ENCODE results near the gene FBXL12.

Gene FBXL12

DNA sequence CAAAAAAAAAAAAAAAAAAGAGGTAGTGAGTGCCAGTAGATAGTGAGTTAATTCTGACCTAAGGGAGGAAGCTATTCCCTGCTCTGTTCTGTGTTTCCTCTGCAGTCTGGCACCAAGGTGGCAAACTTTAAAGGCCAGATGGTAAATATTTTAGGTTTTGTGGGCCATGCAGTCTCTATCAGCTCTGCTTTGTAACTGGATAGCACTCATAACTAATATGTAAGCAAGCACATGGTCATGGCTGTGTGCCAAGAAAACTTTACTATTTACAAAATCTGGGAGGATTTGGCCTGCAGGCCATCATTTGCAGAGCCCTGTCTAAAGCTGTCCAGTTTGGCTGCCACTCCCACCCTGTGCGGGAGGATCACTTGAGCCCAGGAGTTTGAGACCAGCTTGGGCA lies 20.5 kb upstream of the FBXL12 start:
- Histone ChIP-seq H3K9me3 (ENCODE audit: control extremely low read depth in 1 of 5, control insufficient read depth in 4 of 5, insufficient read depth in 2 of 5, low read depth in 1 of 5, low read length in 4 of 5) (peaks cover 0 to 10% (median 5%) of the 10 kb centered on the region in 5 experiments), H3K27me3 (replicated peaks in 2 of 5; ENCODE audit: control insufficient read depth in 4 of 5, insufficient read depth in 5 of 5, low read length in 4 of 5) (no peaks in the 10 kb centered on the region), H3K27ac (ENCODE audit: insufficient read depth in 1 of 2, low read depth in 1 of 2, low read length in 2 of 2, poor library complexity in 1 of 2, severe bottlenecking in 2 of 2) (no peak overlapping the region), H3K4me1 (ENCODE audit: control extremely low read depth in 1 of 4, control insufficient read depth in 4 of 4, insufficient read depth in 4 of 4, low read length in 3 of 4) (peaks cover 5 to 14% (median 12%) of the 10 kb centered on the region in 4 experiments), H3K36me3 (ENCODE audit: control insufficient read depth in 4 of 4, insufficient read depth in 4 of 4, low read length in 3 of 4) (peaks cover 0 to 64% (median 52%) of the 10 kb centered on the region in 4 experiments), H3K4me3 (ENCODE audit: control insufficient read depth in 1 of 7, extremely low read depth in 1 of 7, insufficient read depth in 4 of 7, low read depth in 2 of 7, low read length in 6 of 7) (no peak overlapping the region)
- WGBS (ENCODE audit: insufficient coverage) = 100% methylated on average over 1 of the region's 1 CpG
- POLR2A ChIA-PET = no interaction called here
- no peak for DNase-seq
- CTCF ChIA-PET = interaction anchor here (0.6 kb wide), 1 partner anchor 45 kb away, joined by 3 read pairs; no protein-coding TSS in a partner anchor

GRCh38 chr19:9838324-9838723 lies 19.4 kb upstream of the FBXL12 start:
- Histone ChIP-seq H3K4me3 (ENCODE audit: control insufficient read depth in 1 of 7, extremely low read depth in 1 of 7, insufficient read depth in 4 of 7, low read depth in 2 of 7, low read length in 6 of 7) (no peak overlapping the region), H3K36me3 (ENCODE audit: control insufficient read depth in 4 of 4, insufficient read depth in 4 of 4, low read length in 3 of 4) (peaks cover 0 to 53% (median 42%) of the 10 kb centered on the region in 4 experiments), H3K9me3 (ENCODE audit: control extremely low read depth in 1 of 5, control insufficient read depth in 4 of 5, insufficient read depth in 2 of 5, low read depth in 1 of 5, low read length in 4 of 5) (peaks cover 0 to 8% (median 3%) of the 10 kb centered on the region in 5 experiments), H3K4me1 (ENCODE audit: control extremely low read depth in 1 of 4, control insufficient read depth in 4 of 4, insufficient read depth in 4 of 4, low read length in 3 of 4) (peaks cover 5 to 14% (median 12%) of the 10 kb centered on the region in 4 experiments), H3K27me3 (replicated peaks in 2 of 5; ENCODE audit: control insufficient read depth in 4 of 5, insufficient read depth in 5 of 5, low read length in 4 of 5) (no peaks in the 10 kb centered on the region), H3K27ac (ENCODE audit: insufficient read depth in 1 of 2, low read depth in 1 of 2, low read length in 2 of 2, poor library complexity in 1 of 2, severe bottlenecking in 2 of 2) (no peak overlapping the region)
- no peak for DNase-seq
- POLR2A ChIA-PET = no interaction called here
- 97% methylated on average over 12 of the region's 15 CpGs for WGBS (ENCODE audit: insufficient coverage)
- CTCF ChIA-PET = interaction anchor here (1.2 to 2.6 kb wide), 2 partner anchors 9 to 12 kb away, joined by 3 to 11 read pairs; no protein-coding TSS in a partner anchor

- Histone ChIP-seq H3K4me3 (ENCODE audit: control insufficient read depth in 1 of 7, extremely low read depth in 1 of 7, insufficient read depth in 4 of 7, low read depth in 2 of 7, low read length in 6 of 7) (peak overlapping the region; percentile 67 to 99 (median 80)), H3K27me3 (replicated peaks in 2 of 5; ENCODE audit: control insufficient read depth in 4 of 5, insufficient read depth in 5 of 5, low read length in 4 of 5) (no peaks in the 10 kb centered on the region), H3K36me3 (ENCODE audit: control insufficient read depth in 4 of 4, insufficient read depth in 4 of 4, low read length in 3 of 4) (peaks cover 0 to 31% (median 23%) of the 10 kb centered on the region in 4 experiments), H3K9me3 (ENCODE audit: control extremely low read depth in 1 of 5, control insufficient read depth in 4 of 5, insufficient read depth in 2 of 5, low read depth in 1 of 5, low read length in 4 of 5) (no peaks in the 10 kb centered on the region), H3K4me1 (ENCODE audit: control extremely low read depth in 1 of 4, control insufficient read depth in 4 of 4, insufficient read depth in 4 of 4, low read length in 3 of 4) (peaks cover 5 to 14% (median 12%) of the 10 kb centered on the region in 4 experiments), H3K27ac (ENCODE audit: insufficient read depth in 1 of 2, low read depth in 1 of 2, low read length in 2 of 2, poor library complexity in 1 of 2, severe bottlenecking in 2 of 2) (peak overlapping the region in 1 of 2 experiments; percentile 77)
- 9% methylated on average over 3 of the region's 5 CpGs for whole genome bisulfite sequencing (ENCODE audit: insufficient coverage)
- DNase-seq = peak in 2 of 3 donors; percentile 35 to 44
- CTCF ChIA-PET = interaction anchor here (2.6 kb wide), 1 partner anchor 11 kb away, joined by 11 read pairs; no protein-coding TSS in a partner anchor
- POLR2A ChIA-PET = no interaction called here
Measured at GRCh38 chr19:9836021-9836420, 17.1 kb upstream of the FBXL12 start.

DNA sequence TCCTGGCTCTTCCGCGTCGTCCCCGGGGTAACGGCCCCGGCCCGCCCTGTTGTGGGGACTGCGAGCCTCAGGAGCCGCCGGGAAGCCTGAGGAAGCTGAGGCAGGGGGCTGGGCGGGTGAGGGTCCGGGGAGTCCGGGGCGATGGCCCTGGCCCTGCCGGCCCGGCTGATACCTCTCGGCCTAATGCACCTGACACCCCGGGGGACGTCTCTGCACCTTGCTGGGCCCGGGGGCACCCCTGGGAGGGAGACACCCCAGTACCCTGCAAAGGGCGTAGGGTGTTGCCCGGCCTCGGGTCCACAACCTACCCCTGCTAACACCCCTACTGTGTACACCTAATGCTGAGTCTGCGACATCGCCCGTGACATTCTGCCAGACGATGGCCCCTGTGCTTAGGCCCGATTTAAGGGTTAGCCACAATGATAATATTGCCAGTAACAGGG lies 16.6 kb upstream of the FBXL12 start:
- WGBS (ENCODE audit: insufficient coverage) = 5% methylated on average over 24 of the region's 28 CpGs
- ChIA-PET CTCF (no interaction called here), POLR2A (interaction anchor here (0.6 kb wide), 2 partner anchors 36 to 807 kb away, joined by 3 to 4 read pairs; no protein-coding TSS in a partner anchor)
- Histone ChIP-seq H3K27ac (ENCODE audit: insufficient read depth in 1 of 2, low read depth in 1 of 2, low read length in 2 of 2, poor library complexity in 1 of 2, severe bottlenecking in 2 of 2) (peak overlapping the region in 1 of 2 experiments; percentile 77), H3K4me1 (ENCODE audit: control extremely low read depth in 1 of 4, control insufficient read depth in 4 of 4, insufficient read depth in 4 of 4, low read length in 3 of 4) (peaks cover 5 to 14% (median 12%) of the 10 kb centered on the region in 4 experiments), H3K4me3 (ENCODE audit: control insufficient read depth in 1 of 7, extremely low read depth in 1 of 7, insufficient read depth in 4 of 7, low read depth in 2 of 7, low read length in 6 of 7) (peak overlapping the region; percentile 67 to 99 (median 80)), H3K9me3 (ENCODE audit: control extremely low read depth in 1 of 5, control insufficient read depth in 4 of 5, insufficient read depth in 2 of 5, low read depth in 1 of 5, low read length in 4 of 5) (no peaks in the 10 kb centered on the region), H3K36me3 (ENCODE audit: control insufficient read depth in 4 of 4, insufficient read depth in 4 of 4, low read length in 3 of 4) (peaks cover 0 to 28% (median 19%) of the 10 kb centered on the region in 4 experiments), H3K27me3 (replicated peaks in 2 of 5; ENCODE audit: control insufficient read depth in 4 of 5, insufficient read depth in 5 of 5, low read length in 4 of 5) (no peaks in the 10 kb centered on the region)
- DNase-seq = no peak

DNA sequence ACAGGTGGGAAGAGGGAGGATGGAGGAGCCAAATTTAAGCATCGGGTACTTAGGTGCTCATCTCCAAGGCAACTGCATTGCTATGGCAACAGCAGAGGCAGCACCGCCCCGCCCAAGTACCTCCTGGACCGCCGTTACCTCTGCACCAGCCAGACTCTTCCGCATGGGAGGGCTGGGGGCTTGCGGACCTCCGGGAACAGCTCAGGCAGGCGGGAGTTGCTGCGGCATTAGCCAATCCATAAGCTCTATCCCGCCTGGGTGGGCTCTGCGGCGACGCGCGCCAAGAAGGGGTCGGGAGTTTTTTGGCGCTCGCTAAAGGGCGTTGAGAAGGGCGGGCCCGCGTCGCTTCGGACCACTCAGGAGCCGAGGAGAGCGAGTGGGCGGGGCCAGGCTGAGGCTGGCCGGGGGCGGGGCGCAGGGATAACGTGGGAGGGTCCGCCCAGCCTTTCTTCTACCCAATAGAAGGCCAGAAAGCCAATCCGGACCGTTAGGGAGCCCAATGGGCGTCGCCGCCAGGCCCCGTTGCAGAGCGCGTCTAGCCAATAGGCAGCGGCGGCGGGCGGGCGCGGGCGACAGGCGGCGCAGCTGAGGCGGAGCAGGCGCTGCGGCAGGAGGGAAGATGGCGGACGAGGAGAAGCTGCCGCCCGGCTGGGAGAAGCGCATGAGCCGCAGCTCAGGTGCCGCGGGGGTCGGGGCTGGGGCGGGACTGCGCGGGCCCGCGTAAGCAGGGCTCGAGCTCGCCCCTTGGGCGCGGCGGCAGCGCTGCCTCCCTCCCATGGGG lies 16.0 kb upstream of the FBXL12 start, which contains the start of gene PIN1:
PIN1 (plus strand) TSS at position 593 of the 781 bp plus-strand sequence; CDS start at position 620, 27 bp downstream.
- POLR2A ChIA-PET = interaction anchor here (0.6 kb wide), 2 partner anchors 36 to 807 kb away, joined by 3 to 4 read pairs; no protein-coding TSS in a partner anchor

GRCh38 chr19:9834307-9834725 lies 15.4 kb upstream of the FBXL12 start:
- Histone ChIP-seq H3K27me3 (replicated peaks in 2 of 5; ENCODE audit: control insufficient read depth in 4 of 5, insufficient read depth in 5 of 5, low read length in 4 of 5) (no peaks in the 10 kb centered on the region), H3K9me3 (ENCODE audit: control extremely low read depth in 1 of 5, control insufficient read depth in 4 of 5, insufficient read depth in 2 of 5, low read depth in 1 of 5, low read length in 4 of 5) (no peaks in the 10 kb centered on the region), H3K4me3 (ENCODE audit: control insufficient read depth in 1 of 7, extremely low read depth in 1 of 7, insufficient read depth in 4 of 7, low read depth in 2 of 7, low read length in 6 of 7) (peak overlapping the region in 6 of 7 experiments; percentile 67 to 99 (median 82)), H3K27ac (ENCODE audit: insufficient read depth in 1 of 2, low read depth in 1 of 2, low read length in 2 of 2, poor library complexity in 1 of 2, severe bottlenecking in 2 of 2) (no peak overlapping the region), H3K4me1 (ENCODE audit: control extremely low read depth in 1 of 4, control insufficient read depth in 4 of 4, insufficient read depth in 4 of 4, low read length in 3 of 4) (peaks cover 5 to 15% (median 12%) of the 10 kb centered on the region in 4 experiments), H3K36me3 (ENCODE audit: control insufficient read depth in 4 of 4, insufficient read depth in 4 of 4, low read length in 3 of 4) (peaks cover 0 to 29% (median 17%) of the 10 kb centered on the region in 4 experiments)
- ChIA-PET POLR2A (no interaction called here), CTCF (interaction anchor here (0.6 kb wide), 1 partner anchor 373 kb away, joined by 3 read pairs; no protein-coding TSS in a partner anchor)
- WGBS (ENCODE audit: insufficient coverage) = 81% methylated on average over 3 of the region's 6 CpGs
- DNase-seq = no peak

More for the DNA sequence above, 16.0 kb upstream of the FBXL12 start, which contains the start of gene PIN1:
- peaks cover 5 to 14% (median 12%) of the 10 kb centered on the region in 4 experiments for H3K4me1 ChIP-seq (ENCODE audit: control extremely low read depth in 1 of 4, control insufficient read depth in 4 of 4, insufficient read depth in 4 of 4, low read length in 3 of 4)
- H3K36me3 ChIP-seq (ENCODE audit: control insufficient read depth in 4 of 4, insufficient read depth in 4 of 4, low read length in 3 of 4) = peaks cover 0 to 31% (median 19%) of the 10 kb centered on the region in 4 experiments
- peak within 1 kb of the TSS; percentile 67 to 99 (median 80) for H3K4me3 ChIP-seq (ENCODE audit: control insufficient read depth in 1 of 7, extremely low read depth in 1 of 7, insufficient read depth in 4 of 7, low read depth in 2 of 7, low read length in 6 of 7)
- CTCF ChIA-PET = interaction anchor here (0.6 kb wide), 1 partner anchor 372 kb away, joined by 3 read pairs; no protein-coding TSS in a partner anchor
- H3K27me3 ChIP-seq (replicated peaks in 2 of 5; ENCODE audit: control insufficient read depth in 4 of 5, insufficient read depth in 5 of 5, low read length in 4 of 5) = no peaks in the 10 kb centered on the region
- under 1% methylated on average over 67 of the region's 73 CpGs for WGBS (ENCODE audit: insufficient coverage)
- DNase-seq = peak; percentile 98 to 99 (median 99)
- no peaks in the 10 kb centered on the region for H3K9me3 ChIP-seq (ENCODE audit: control extremely low read depth in 1 of 5, control insufficient read depth in 4 of 5, insufficient read depth in 2 of 5, low read depth in 1 of 5, low read length in 4 of 5)
- peak within 1 kb of the TSS in 1 of 2 experiments; percentile 77 for H3K27ac ChIP-seq (ENCODE audit: insufficient read depth in 1 of 2, low read depth in 1 of 2, low read length in 2 of 2, poor library complexity in 1 of 2, severe bottlenecking in 2 of 2)
